Limb (tissue), 2 donors: ENCODE measurements around the gene RANGAP1.
A peak's percentile ranks its signal among the peaks of the same experiment; 100 is the strongest.

Experiments used
- DNase-seq, 2 donors: peaks; one replicate each; pipeline ENCODE4 v3.0.0-alpha.2; 2016; ENCODE audit errors: extremely low spot score in 2 of 2

The RANGAP1 gene

GRCh38 chr22:41257696-41258095, 28.3 kb downstream of the RANGAP1 start:
- DNase-seq, result no peak

GRCh38 chr22:41256254-41257253, 29.4 kb downstream of the RANGAP1 start:
- no peak for DNase-seq

DNA sequence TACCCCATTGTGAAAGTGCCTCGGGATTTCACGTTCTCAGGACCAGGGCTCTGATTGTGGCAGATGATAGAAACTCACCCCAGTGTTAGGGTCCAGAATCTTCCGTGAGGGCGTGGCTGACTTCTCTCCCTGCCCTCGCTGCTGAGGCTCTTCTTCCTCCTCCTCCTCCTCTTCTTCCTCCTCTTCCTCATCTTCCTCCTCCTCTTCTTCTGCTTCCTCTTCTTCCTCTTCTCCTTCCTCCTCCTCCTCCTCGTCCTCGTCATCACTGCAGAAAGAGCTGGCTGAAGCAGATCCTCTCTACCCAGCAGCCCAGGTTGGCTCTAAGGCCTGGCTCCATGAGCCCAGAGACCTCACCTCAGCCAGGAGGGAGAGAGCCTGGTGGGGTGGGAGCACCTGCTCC, 31.8 kb downstream of the RANGAP1 start:
- no peak for DNase-seq

DNA sequence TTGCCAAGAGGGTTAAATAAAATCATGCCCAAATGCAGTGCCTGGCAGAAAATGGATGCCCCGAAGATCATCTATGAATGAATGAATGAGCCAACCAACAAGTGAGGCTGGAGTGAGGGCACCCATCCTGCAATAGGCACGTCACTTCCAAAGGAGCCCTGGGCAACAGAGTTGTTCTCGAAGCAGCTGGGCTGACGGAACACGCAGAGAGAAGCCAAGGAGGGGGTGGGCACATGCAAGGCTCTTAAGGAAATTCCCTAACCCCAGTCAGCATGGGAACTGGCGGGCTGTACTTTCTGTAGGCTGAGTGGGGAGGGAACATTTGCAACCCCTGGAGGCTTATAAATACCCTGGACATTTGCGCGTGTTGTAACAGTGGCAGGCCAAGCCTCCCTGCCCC, 33.6 kb downstream of the RANGAP1 start:
- no peak for DNase-seq

- DNase-seq, result no peak
Measured at GRCh38 chr22:41250127-41250526, 35.9 kb downstream of the RANGAP1 start.

- no peak for DNase-seq
Measured at GRCh38 chr22:41249442-41249841, 36.5 kb downstream of the RANGAP1 start.

- DNase-seq, result no peak
Measured at GRCh38 chr22:41248758-41249157, 37.2 kb downstream of the RANGAP1 start.

DNA sequence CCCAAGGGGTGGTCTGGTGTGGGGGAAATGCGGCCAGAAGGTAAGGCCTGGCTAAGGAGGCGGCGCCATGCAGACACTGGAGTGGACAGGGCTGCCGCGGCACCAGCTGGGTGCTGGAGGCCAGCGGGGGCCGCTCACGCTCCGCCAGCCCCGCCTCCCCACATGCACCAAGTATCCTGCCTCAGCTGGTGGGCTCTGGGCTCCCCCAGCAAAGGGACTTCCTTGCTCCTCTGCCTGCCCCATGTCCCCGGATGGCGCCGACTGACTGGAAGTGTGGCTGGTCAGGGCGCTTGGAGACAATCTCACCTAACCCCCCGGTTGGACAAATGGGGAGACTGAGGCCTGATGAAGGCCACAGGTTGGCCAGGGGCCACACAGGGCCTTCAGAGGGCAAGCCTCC, 37.7 kb downstream of the RANGAP1 start:
- no peak for DNase-seq

DNA sequence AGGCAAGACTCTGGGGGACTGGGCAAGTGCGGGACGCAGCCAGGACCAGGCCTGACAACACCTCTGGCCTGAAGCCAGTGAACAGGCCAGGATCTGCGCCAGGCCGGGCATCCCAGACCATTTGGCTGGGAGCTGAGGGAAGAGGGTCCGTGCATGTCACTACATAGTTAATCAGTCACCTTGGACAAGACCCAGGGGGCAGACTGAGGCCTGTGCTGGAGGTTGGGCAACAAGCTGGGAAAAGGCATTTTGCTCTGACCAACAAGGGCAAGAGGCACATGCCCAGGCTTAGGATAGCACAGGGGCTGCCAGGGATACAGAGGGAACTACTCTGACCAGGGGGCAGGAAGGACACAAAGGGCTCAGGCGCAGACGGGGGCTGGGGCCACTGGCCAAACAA, 38.3 kb downstream of the RANGAP1 start:
- no peak for DNase-seq

DNA sequence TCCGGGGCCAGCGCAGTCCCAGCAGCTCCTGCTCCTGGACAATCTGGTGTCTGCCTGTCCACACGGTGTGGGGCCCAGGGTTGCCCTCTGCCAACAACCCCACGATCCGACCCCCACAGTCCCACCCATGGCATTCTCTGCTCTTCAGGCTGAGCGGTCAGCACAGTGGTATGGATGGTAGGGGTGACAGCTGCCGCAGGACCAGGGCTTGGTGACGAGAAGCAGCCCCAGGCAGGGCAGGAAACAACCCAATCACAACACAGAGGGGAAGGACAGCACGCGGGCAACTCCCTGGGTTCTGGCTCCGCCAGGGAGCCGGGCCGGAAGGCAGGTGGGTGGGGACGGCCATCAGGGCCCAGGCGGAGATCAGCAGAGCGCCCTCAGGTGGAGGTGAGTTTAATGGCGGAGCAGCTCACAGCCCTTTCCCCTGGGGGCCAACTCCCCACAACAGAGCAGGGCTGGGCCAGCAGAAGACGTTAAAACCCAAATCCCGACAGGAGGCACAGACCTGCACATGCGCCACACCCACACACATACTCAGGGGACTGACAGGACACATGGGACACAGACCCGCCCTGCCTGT, 40.0 kb downstream of the RANGAP1 start:
- DNase-seq, result no peak

- DNase-seq, result no peak
Measured at GRCh38 chr22:41243361-41243760, 42.6 kb downstream of the RANGAP1 start.

DNA sequence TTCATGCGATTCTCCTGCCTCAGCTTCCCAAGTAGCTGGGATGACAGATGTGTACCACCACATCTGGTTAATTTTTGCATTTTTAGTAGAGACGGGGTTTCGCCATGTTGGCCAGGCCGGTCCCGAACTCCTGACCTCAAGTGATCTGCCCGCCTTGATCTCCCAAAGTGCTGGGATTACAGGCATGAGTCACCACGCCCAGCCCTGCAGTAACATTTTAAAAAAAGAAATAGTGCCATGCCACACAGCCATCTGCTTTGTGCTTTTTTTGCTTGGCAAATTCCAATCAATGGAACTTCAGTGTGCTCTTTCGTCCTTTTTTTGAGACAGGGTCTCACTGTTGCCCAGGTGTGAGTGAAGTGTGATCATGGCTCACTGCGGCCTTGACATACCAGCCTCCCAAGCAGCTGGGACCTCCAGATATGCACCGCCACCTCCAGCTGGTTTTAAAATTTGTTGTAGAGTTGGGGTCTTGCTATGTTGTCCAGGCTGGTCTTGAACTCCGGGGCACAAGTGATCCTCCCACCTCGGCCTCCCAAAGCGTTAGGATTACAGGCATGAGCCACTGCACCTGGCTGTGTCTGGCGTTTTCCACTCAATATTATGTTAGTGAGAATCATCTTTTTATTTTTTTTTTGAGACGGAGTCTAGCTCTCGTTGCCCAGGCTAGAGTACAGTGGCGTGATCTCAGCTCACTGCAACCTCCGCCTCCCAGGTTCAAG, 43.4 kb downstream of the RANGAP1 start:
- DNase-seq, result no peak

GRCh38 chr22:41241133-41241676, 44.8 kb downstream of the RANGAP1 start:
- DNase-seq, result no peak

DNA sequence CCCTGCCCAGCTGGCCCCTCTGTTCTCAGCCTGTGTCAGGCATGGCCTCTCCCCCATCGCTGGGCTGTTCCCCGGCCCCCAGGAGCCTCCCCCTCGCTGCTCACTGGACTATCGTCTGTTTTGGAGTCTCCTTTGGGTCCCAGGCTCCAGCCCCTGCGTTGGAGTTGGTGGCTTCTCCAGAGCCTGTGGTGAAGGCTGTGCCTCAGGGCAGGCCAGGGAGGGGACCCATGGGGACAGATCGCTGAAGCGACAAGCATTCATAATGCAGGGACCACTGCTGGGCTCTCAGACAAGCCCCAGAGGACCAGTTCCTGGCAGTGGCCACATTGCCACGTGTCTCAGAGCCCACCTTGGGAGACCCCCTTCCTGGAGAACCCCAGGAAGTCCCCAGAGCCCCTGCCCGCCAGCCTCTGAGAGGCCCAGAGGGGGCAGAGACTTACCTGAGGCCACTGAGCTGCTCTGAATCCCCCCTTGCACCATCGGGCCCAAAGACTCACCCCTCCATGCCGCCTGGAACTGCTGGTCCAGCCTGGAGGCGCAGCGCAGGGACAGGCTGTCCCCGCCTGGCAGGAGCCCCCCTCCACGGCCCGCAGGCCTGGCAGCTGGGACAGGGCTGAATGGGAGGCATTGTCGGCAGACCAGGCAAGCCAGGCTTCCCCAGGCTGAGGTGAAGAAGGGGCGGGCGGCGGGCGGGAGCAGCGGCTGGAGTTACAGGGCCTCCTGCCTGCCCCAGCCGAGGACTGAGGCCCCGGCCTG, 45.4 kb downstream of the RANGAP1 start, which contains the start of gene CHADL:
CHADL (minus strand) TSS at position 555 of the 756 bp plus-strand sequence; CDS start at position 505, 50 bp downstream.
- peak; percentile 28 to 75 for DNase-seq

DNA sequence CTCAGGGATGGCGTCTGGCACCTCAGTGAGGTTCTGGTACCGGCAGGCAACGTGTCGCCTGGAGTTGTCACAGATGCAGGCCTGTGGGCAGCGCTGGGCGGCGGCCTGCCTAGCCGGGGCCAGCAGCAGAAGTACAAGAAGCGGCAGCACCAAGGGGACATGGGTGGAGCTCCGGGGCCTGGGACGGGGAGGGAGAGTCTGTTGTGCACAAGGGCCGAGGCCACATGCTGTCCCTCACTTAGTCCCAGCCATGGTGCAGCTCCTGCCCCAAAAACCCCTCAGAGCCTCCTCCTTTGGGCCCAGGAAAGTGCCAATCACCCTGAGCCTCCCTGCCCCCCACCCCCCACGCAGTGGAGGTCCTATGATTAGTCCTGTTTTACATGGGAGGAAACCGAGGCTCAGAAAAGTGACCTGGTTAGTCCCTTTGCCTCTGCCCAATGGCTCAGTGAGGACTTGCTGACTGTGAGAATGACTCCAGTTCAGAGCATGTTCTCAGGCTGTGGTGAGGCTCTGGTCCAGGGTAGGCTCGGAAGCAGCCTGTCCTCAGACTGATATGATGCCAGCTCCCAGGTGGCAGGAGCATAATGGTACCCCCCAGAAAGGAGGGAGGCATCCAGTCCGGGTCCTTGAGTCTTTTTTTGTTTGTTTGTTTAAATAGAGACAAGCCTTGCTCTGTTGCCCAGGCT, 46.4 kb downstream of the RANGAP1 start:
- DNase-seq, result no peak

DNA sequence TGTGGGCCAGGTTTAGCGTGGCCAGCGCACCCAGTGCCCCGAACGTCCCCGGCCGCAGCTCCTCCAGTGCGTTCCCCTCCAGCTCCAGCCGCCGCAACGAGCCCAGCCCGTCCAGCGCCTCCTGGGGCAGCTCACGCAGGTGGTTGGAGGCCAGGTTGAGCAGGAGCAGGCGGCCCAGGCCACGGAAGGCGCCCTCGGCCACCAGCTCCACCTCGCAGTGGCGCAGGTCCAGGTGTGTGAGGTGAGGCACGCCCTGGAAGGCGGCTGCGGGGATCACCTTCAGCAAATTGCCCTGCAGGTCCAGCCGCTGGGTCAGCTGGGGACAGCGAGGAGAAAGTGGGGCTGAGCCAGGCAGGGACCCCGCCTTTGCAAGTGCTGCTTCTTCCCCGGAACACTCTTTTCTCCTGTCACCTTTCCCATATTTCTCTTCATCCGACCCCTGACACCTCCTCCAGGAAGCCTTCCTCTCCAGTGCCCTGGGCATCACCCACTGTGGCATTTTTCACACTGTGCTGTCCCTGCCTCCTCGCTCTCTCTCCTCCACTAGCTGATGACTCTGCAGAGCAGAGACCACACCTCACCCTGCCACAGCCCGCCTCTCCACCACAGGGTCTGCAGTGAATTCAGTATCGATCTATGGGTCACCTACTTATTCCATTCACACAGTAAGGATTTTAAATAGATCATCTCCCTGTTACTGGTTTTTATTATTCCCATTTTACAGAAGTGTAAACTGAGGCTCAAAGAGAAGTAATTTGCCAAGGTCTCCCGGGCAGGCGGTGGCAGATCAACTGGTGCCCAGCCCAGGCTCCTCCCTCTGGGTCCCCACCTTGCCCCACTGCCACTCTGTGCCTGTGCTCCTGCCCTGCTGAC, 47.2 kb downstream of the RANGAP1 start:
- DNase-seq, result no peak

- peak; percentile 33 to 76 for DNase-seq
Measured at GRCh38 chr22:41237707-41238569, 48.0 kb downstream of the RANGAP1 start.

DNA sequence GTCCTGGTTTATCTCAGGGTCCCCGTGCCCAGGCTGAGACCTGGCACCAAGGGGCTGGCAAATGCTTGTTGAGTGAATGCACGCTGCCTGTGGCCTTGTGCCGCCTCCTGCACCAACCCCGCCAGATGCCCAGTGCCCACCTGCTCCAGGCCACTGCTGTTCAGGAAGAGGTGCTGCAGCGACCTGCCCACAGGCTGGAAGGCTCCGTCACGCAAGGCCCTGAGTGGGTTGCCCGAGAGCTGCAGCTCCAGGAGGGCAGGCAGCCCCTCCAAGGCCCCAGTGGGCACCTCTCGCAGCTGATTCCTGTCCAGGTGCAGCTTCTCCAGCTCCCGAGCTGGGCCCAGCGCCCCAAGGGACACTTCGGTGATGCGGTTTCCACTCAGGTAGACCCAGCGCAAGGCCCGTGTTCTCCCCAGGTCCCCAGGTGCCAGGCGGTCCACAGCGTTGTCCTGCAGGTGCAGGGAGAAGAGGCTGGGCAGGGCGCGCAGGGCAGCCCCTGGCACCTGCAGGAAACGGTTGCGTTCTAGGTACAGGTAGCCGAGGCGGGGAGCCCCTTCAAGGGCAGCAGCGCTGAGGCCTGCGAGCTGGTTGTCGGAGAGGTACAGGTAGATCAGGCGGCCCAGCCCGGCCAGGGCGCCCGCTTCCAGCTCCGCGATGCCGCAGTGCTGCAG, 48.8 kb downstream of the RANGAP1 start:
- no peak for DNase-seq
